GM10248 (cell line): ENCODE measurements around the gene PARD3B.

ENCODE experiments used
- CTCF ChIA-PET: fragments of 300-600 bp; sonication (Branson Sonifier 250); formaldehyde crosslinking; extraction: SDS; loops from one replicate; lab custom pipeline; 2021; ENCODE audit warnings: antibody characterized with exemption; lab: Yijun Ruan, JAX
- POLR2A ChIA-PET: fragments of 350-650 bp; sonication (Branson Sonifier 250); formaldehyde crosslinking; extraction: SDS; loops from one replicate; lab custom pipeline; 2020; ENCODE audit warnings: antibody characterized with exemption; lab: Yijun Ruan, JAX
- DNase-seq: peaks from one replicate; pipeline ENCODE4 v3.0.0; 2012; ENCODE audit errors: extremely low spot score
- TF ChIP-seq, protein P1 (sequence below): IDR thresholded peaks from 2 replicates; pipeline ENCODE4 v1.5.1; 2012; ENCODE audit warnings: mild to moderate bottlenecking, low read depth; ENCODE audit errors: extremely low read depth, missing control alignments, control extremely low read depth

Gene PARD3B

DNA sequence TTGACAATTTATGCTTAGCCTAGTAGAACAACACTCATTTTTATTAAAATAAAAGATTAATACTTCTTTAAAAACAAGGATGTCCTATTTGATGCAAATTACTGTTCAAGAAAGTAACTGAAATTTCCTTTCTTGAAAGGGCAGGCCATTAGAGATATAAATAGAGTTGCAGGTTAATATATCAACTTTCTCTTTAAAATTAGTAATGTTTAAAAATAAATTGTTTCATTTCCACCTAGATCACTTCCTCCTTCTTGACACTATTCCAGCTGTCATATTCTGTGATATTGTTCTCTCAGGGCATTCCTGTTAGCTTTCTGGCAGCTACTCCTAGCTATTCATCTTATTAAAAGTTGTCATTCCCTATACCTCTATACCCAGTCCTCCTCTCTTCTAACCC is 779.1 kb downstream of the PARD3B start:
- CTCF ChIA-PET = interaction anchor here (1.3 kb wide), 1 partner anchor 16 kb away, joined by 3 read pairs; no protein-coding TSS in a partner anchor
- TF ChIP-seq, protein P1, sequence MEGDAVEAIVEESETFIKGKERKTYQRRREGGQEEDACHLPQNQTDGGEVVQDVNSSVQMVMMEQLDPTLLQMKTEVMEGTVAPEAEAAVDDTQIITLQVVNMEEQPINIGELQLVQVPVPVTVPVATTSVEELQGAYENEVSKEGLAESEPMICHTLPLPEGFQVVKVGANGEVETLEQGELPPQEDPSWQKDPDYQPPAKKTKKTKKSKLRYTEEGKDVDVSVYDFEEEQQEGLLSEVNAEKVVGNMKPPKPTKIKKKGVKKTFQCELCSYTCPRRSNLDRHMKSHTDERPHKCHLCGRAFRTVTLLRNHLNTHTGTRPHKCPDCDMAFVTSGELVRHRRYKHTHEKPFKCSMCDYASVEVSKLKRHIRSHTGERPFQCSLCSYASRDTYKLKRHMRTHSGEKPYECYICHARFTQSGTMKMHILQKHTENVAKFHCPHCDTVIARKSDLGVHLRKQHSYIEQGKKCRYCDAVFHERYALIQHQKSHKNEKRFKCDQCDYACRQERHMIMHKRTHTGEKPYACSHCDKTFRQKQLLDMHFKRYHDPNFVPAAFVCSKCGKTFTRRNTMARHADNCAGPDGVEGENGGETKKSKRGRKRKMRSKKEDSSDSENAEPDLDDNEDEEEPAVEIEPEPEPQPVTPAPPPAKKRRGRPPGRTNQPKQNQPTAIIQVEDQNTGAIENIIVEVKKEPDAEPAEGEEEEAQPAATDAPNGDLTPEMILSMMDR = no peak
- POLR2A ChIA-PET = no interaction called here
- DNase-seq = no peak

DNA sequence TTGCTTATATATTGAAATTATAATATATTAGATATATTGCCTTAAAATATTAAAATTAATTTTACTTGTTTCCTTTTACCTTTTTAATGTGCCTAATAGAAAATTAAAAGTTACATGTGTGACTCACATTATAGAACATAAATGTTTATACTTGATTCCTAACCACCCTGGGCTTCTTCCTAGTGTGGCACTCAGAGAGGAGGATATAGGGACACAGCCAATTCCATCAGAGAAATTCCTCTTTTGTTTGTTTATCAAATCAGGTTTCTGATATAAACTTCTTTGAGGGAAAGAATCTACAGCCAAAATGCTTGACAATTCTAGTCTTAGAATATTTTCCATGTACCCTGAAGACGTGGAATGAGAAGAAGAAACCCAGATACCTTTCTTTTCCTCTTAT is 788.1 kb downstream of the PARD3B start:
- POLR2A ChIA-PET = no interaction called here
- DNase-seq = no peak
- TF ChIP-seq, protein P1 = no peak
- CTCF ChIA-PET = interaction anchor here (2.0 kb wide), 1 partner anchor 18 kb away, joined by 5 read pairs; no protein-coding TSS in a partner anchor

DNA sequence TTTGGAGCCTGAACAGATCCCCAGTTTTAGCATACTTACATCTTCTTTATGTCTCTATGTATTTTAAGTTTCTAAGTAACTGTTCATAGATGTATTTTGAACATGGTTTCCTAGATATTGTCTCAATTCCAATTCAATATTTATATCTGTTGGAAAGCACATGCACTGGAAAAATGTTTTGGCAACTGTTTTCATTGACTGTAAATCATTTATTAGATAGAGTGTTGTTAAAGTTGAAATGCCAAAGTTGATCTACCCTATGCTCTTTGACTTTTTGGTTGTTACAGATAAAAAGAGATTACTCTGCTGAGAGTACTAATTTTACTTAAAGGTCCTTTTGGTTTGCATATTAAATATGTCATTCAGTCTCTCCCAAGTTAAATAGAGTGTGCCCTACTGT is 792.0 kb downstream of the PARD3B start:
- POLR2A ChIA-PET = no interaction called here
- CTCF ChIA-PET = no interaction called here
- TF ChIP-seq, protein P1 = no peak

DNA sequence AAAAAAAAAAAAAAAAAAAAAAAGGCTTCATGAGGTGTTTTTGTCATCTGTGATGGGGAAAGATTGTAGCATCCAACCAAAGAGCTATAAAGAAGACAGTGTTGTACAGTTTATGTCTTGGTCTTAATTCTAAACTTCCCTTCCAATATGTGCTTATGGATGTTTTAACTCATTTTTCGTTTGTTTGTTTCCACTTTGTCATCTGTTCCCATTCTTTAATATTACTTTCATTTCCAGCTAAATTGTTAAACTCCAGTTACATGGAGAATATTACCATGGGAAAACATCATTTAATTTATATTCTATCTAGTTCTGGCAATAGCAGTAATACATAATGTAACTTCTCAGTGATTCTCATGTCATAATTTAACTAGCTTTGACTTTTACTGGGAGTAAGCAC is 792.9 kb downstream of the PARD3B start:
- CTCF ChIA-PET = interaction anchor here (1.0 kb wide), 1 partner anchor 14 kb away, joined by 4 read pairs; no protein-coding TSS in a partner anchor
- TF ChIP-seq, protein P1 = no peak
- POLR2A ChIA-PET = no interaction called here
- no peak for DNase-seq

More for the DNA sequence above, 792.0 kb downstream of the PARD3B start:
- DNase-seq = no peak

DNA sequence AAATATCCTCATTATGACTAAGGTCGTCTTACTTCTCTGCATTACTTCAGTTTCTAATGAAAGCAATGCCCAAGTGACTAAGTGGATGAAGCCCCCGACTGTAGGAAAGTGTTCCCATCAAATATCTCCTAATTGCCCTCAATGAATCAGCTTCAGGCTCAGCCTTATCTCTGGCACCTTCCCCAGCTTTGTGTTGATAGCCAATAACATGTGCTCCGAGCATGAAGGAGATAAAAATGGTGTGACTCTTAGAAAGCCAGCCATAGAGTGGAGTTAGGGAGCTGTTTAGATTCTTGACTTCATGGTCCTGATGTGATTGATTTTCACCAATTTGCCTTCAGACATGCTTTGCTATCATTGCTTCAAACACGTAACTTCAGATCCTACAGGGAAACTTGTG is 797.8 kb downstream of the PARD3B start:
- ChIA-PET CTCF (interaction anchor here (1.3 kb wide), 1 partner anchor 21 kb away, joined by 4 read pairs; no protein-coding TSS in a partner anchor), POLR2A (no interaction called here)
- no peak for DNase-seq
- TF ChIP-seq, protein P1 = no peak

DNA sequence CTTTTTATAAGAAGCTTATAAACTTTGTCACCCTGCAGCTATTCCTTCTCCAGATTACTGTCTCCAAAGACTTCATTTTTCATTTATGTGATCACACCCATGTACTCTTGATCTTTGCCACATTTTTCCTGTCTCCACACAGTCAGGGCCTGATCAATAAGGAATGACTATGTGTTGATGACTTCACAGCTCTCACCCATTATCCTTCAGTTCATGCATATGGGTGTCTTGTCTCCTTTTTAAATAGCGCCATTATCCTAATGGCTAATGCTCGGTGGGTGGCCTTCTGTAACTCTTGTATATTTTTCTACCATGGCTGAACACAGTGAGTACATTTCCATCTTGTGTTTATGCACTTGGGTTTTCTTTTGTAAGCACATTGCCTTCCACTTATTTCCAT is 801.4 kb downstream of the PARD3B start:
- CTCF ChIA-PET = interaction anchor here (1.3 to 1.4 kb wide), 2 partner anchors 10 to 20 kb away, joined by 4 to 5 read pairs; no protein-coding TSS in a partner anchor
- POLR2A ChIA-PET = no interaction called here
- TF ChIP-seq, protein P1 = no peak
- no peak for DNase-seq
